AG10803 (cell line): ENCODE measurements around the gene CCDC28A.
A peak's percentile ranks its signal among the peaks of the same experiment; 100 is the strongest.

Source experiments
- DNase-seq: peaks from one replicate; pipeline ENCODE4 v3.0.0; 2010; ENCODE audit warnings: low read depth
- H3K4me3 ChIP-seq: 2 replicates; pipeline ENCODE4 v1.5.1; 2011; ENCODE audit warnings: mild to moderate bottlenecking, low read length, control low read depth
- CTCF ChIP-seq: conservative IDR thresholded peaks from 2 replicates; pipeline ENCODE4 v1.5.1; 2011; ENCODE audit warnings: mild to moderate bottlenecking, low read length, control low read depth, inconsistent platforms

The CCDC28A gene

DNA sequence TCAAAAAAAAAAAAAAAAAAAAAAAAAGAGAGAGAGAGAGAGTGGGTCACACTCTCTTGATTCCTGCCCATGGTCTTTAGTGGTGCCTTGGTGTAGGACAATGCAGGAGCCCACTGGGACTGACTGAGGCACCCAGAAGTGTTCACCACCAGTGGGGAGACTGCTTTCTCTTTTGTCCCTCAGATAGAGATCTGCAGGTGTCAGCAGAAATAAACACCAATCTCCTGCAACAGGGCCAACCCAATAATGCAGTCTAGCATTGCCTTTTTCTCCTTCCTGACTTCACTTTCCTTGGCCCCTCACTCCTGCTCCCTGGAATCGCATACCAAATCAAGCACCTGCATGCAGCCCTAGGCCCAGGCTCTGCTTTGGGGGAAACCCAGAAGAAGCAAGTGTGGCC lies 39.0 kb upstream of the CCDC28A start:
- DNase-seq = no peak
- no peak for TF ChIP-seq CTCF
- H3K4me3 ChIP-seq = no peak overlapping the region

GRCh38 chr6:138736640-138737039 lies 36.9 kb upstream of the CCDC28A start:
- no peak for TF ChIP-seq CTCF
- DNase-seq = peak; percentile 28
- H3K4me3 ChIP-seq = no peak overlapping the region

DNA sequence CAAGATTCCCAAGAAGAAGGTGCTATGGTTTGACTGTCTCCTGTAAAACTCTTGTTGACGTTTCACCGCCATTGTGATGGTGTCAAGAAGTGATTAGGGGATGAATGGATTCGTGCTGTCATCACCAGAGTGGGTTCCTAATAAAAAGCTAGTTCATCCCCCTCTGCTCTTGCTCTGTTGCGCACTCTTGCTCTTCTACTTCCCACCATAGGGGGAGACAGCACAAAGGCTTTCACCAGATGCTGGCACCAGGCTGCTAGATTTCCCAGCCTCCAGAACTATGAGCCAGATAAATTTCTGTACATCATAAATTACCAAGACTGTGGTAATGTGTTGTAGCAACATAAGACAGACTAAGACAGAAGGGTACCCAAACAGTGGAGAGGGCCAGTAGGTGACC lies 21.6 kb upstream of the CCDC28A start:
- DNase-seq = no peak

DNA sequence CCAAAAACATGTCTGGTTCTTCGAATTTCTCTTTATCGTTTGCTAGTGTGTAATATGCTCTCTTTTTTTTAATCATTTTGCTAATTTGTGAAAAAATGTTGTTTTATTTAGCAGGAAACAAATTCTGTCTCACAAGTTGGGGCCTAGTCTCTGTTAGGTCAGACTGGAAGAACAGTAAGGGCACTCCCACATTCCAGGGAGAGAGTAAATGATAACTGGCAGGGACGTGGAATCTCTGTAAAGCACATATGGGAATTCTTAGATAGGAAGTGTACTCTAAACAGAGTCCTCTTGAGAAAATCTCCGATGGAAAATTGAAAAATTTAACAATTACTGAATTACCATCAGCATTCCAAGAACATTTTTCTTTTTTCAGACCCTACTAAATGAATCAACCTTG lies 16.4 kb upstream of the CCDC28A start:
- H3K4me3 ChIP-seq = no peak overlapping the region
- TF ChIP-seq CTCF = no peak
- peak; percentile 31 for DNase-seq

More for the DNA sequence above, 21.6 kb upstream of the CCDC28A start:
- no peak overlapping the region for H3K4me3 ChIP-seq
- 0 out of 2 replicates have a peak, but pooled peaks have one; percentile 12 for TF ChIP-seq CTCF

- TF ChIP-seq CTCF = peak; percentile 68
- DNase-seq = peak; percentile 38
- H3K4me3 ChIP-seq = no peak overlapping the region
These were observed 7.5 kb upstream of the CCDC28A start for GRCh38 chr6:138765896-138766655.

DNA sequence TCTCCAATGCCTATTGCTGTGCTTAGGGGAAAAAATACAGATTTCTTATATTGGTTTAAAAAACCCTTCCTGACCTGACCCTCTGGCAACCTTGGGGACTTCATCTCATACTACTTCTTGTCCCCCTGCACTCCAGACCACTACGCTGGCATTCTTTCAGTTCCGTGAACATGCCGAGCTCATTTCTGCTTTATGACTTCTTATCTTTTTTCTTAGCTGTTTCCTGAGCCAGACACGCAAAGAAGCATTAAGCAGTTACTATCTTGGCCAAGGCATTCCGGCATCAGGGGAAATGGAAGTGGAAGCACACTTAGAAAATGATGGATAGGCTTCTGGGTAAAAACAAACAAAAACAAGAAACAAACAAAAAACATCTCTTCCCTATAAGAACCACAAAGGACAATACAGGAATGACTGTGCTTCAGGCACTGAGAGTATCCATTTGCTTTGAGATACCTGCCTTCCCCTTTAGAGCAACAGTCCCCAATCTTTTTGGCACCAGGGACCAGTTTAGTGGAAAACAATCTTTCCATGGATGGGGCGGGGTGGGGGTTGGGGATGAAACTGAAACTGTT lies 4.4 kb upstream of the CCDC28A start:
- no peak overlapping the region for H3K4me3 ChIP-seq
- TF ChIP-seq CTCF = no peak
- DNase-seq = no peak

- peak overlapping the region; percentile 91 for H3K4me3 ChIP-seq
- TF ChIP-seq CTCF = no peak
- DNase-seq = no peak
These were observed 883 bp upstream of the CCDC28A start for GRCh38 chr6:138772596-138773176.
